GM12878 (cell line): ENCODE data around the gene TRIM22. TPM values are rescaled to one million over a fixed set of nuclear protein-coding genes. Genes with fewer than 3 reads are reported as not detected.

Source experiments
- ATAC-seq: fragments of 200-7000 bp; cut with Tn5 transposase; 3 replicates; pipeline ENCODE4 v1.9.1; 2020; ENCODE audit warnings: mild to moderate bottlenecking, moderate library complexity
- BruUV-seq: library from RNA; stranded (reverse); fragments of 400-500 nt; replicated peaks from 2 replicates; lab custom pipeline; 2021; lab: Mats Ljungman, UMichigan
- CTCF ChIA-PET: fragments of 300-600 bp; sonication (Branson Sonifier 250); formaldehyde crosslinking; extraction: SDS; loops from one replicate; lab custom pipeline; 2021; ENCODE audit warnings: inconsistent platforms; lab: Yijun Ruan, JAX
- POLR2A ChIA-PET: fragments of 350-600 bp; formaldehyde crosslinking; extraction: SDS; loops from one replicate; lab custom pipeline; 2021; ENCODE audit warnings: inconsistent platforms; lab: Charles Lee
- RAD21 ChIA-PET: fragments of 300-600 bp; sonication (Branson Sonifier 250); formaldehyde crosslinking; loops from one replicate; lab custom pipeline; 2023; ENCODE audit warnings: antibody characterized with exemption; ENCODE audit not compliant: unreplicated experiment; lab: Charles Lee
- SMC1A ChIA-PET: fragments of 300-600 bp; sonication (Branson Sonifier 250); formaldehyde crosslinking; loops from one replicate; lab custom pipeline; 2023; ENCODE audit not compliant: unreplicated experiment, uncharacterized antibody; lab: Charles Lee
- DNase-seq: peaks from one replicate; pipeline ENCODE4 v3.0.0-alpha.2; 2011; ENCODE audit warnings: low read depth, low spot score
- FAIRE-seq: peaks from 3 replicates; lab custom pipeline; 2011; peaks lifted over from hg19 to GRCh38; lab: Jason Lieb, UNC
- H2AFZ ChIP-seq: 2 replicates; pipeline ENCODE4 v1.6.0; 2011; ENCODE audit warnings: low read depth, low read length, control low read depth; ENCODE audit not compliant: control insufficient read depth
- H3K27ac ChIP-seq: 2 replicates; pipeline ENCODE4 v1.5.1; 2011; ENCODE audit warnings: control low read depth; ENCODE audit not compliant: control insufficient read depth, insufficient read depth
- H3K27me3 ChIP-seq, 2 experiments: replicated peaks in 1 of 2; 2 replicates each; pipeline versions ENCODE4 v1.6.0 to v1.6.1; 2011; ENCODE audit warnings: low read length in 1 of 2; ENCODE audit not compliant: control insufficient read depth in 2 of 2, insufficient read depth in 2 of 2
- H3K36me3 ChIP-seq, 2 experiments: 2 replicates each; pipeline ENCODE4 v1.5.1; 2011; ENCODE audit warnings: low read length in 1 of 2; ENCODE audit not compliant: control insufficient read depth in 2 of 2, insufficient read depth in 2 of 2
- H3K4me1 ChIP-seq: 2 replicates; pipeline ENCODE4 v1.6.1; 2011; ENCODE audit warnings: mild to moderate bottlenecking, low read length, moderate library complexity, mixed read lengths; ENCODE audit not compliant: control insufficient read depth, insufficient read depth
- H3K4me2 ChIP-seq: 2 replicates; pipeline ENCODE4 v1.6.0; 2011; ENCODE audit warnings: control low read depth; ENCODE audit not compliant: control insufficient read depth, insufficient read depth
- H3K4me3 ChIP-seq: fragments of 200-600 bp; sonication (generic); 2 replicates; pipeline ENCODE4 v1.5.1; 2016
- H3K79me2 ChIP-seq: 2 replicates; pipeline ENCODE4 v1.6.0; 2011; ENCODE audit warnings: low read length; ENCODE audit not compliant: control insufficient read depth, insufficient read depth
- H3K9ac ChIP-seq: 2 replicates; pipeline ENCODE4 v1.8.0; 2011; ENCODE audit warnings: low read length, control low read depth, mixed read lengths; ENCODE audit not compliant: control insufficient read depth, insufficient read depth
- H3K9me3 ChIP-seq: replicated peaks from 3 replicates; pipeline ENCODE4 v1.5.1; 2011; ENCODE audit warnings: mild to moderate bottlenecking, low read length; ENCODE audit not compliant: control insufficient read depth, insufficient read depth
- H4K20me1 ChIP-seq: 2 replicates; pipeline ENCODE4 v1.6.0; 2011; ENCODE audit not compliant: control insufficient read depth, insufficient read depth
- CHD2 ChIP-seq: IDR thresholded peaks from 2 replicates; pipeline ENCODE4 v1.6.1; 2011; ENCODE audit warnings: low read depth, low read length, improper control_type of control experiment, borderline replicate concordance
- EZH2 ChIP-seq: IDR thresholded peaks from 2 replicates; pipeline ENCODE4 v1.6.1; 2012; ENCODE audit warnings: low read depth, mild to moderate bottlenecking, control low read depth, inconsistent platforms, low read length, borderline replicate concordance; ENCODE audit not compliant: control insufficient read depth
- IRF4 ChIP-seq: IDR thresholded peaks from 2 replicates; pipeline ENCODE4 v1.6.1; 2011; ENCODE audit warnings: low read depth, low read length
- NBN ChIP-seq: fragments of 450-650 bp; IDR thresholded peaks from 2 replicates; pipeline ENCODE4 v1.6.1; 2016
- NFIC ChIP-seq: IDR thresholded peaks from 2 replicates; pipeline ENCODE4 v1.6.1; 2012; ENCODE audit warnings: low read depth, mild to moderate bottlenecking, inconsistent platforms, low read length, moderate library complexity
- PBX3 ChIP-seq: IDR thresholded peaks from 2 replicates; pipeline ENCODE4 v1.6.1; 2011; ENCODE audit warnings: mild to moderate bottlenecking, low read depth, low read length, moderate library complexity; ENCODE audit not compliant: insufficient replicate concordance
- PML ChIP-seq: IDR thresholded peaks from 2 replicates; pipeline ENCODE4 v1.6.1; 2012; ENCODE audit warnings: low read length, inconsistent platforms
- WGBS: methylation state at CpG from one replicate; pipeline ENCODE4 v1.1.6; 2016; ENCODE audit warnings: low lambda C conversion rate; ENCODE audit not compliant: insufficient replicate concordance, insufficient coverage; ENCODE audit errors: missing lambda C conversion rate; 5-methylcytosine and 5-hydroxymethylcytosine counted together
- in situ Hi-C: fragments of 300-500 bp; cut with MboI; formaldehyde crosslinking; loops from 9 replicates; pipeline ENCODE4 v1.14.3; 2018; ENCODE audit warnings: mixed read lengths
- intact Hi-C: fragments of 100-400 bp; cut with micrococcal nuclease; formaldehyde crosslinking; loops from one replicate; pipeline ENCODE4 v1.14.2; 2022; ENCODE audit not compliant: unreplicated experiment
- polyA plus RNA-seq, 11 experiments: library from polyadenylated mRNA; depleted of rRNA in 4 of 11; unstranded in 6 of 11; stranded (reverse) in 5 of 11; fragments of >200 nt; fragmentation: Nextera tagmentation in 4 of 11; fragmentation: Illumina TruSeq in 1 of 11; extraction: Ambion mirVana in 4 of 11; extraction: Trizol in 1 of 11; gene quantifications; 1 replicate in 1 of 11; 2 replicates in 10 of 11; pipeline versions ENCODE4 v1.2.1 to v1.2.3, GENCODE V29; 2011 to 2016; ENCODE audit warnings: inconsistent platforms in 2 of 11, missing spikeins in 2 of 11, low read depth in 1 of 11
- total RNA-seq, 4 experiments: library from RNA; depleted of rRNA in 3 of 4; stranded (reverse); fragments of >200 nt in 3 of 4; fragmentation: Illumina TruSeq in 1 of 4; extraction: Trizol in 1 of 4; gene quantifications; 2 replicates each; pipeline versions ENCODE4 v1.2.1 to v1.2.3, GENCODE V29; 2013 to 2021

TRIM22 gene
- total and polyA plus RNA-seq, 10 of the 15 experiments (the other 5 are each of a cell fraction or from before 2014, with no cell fraction given) = 116 to 485 (median 204) TPM

- TF ChIP-seq NBN (no peak), CHD2 (no peak), NFIC (no peak), PML (no peak)
- H3K79me2 ChIP-seq = no peaks in the 10 kb centered on the region
- H3K9me3 ChIP-seq = no peaks in the 10 kb centered on the region; the same call in 2 of the 3 replicates
- WGBS = 97% methylated on average over 5 of the region's 5 CpGs
- no peaks in the 10 kb centered on the region for H3K4me1 ChIP-seq
- intact Hi-C loops = no loop called here
- no peak overlapping the region for H2AFZ ChIP-seq
- BruUV-seq = no TSS peak
- RAD21 ChIA-PET = no interaction called here
- no peak overlapping the region for H3K4me2 ChIP-seq
- H4K20me1 ChIP-seq = no peaks in the 10 kb centered on the region
- no peak overlapping the region for H3K9ac ChIP-seq
- POLR2A ChIA-PET = no interaction called here
- in situ Hi-C loops = no loop called here
- CTCF ChIA-PET = no interaction called here
- DNase-seq (no peak), FAIRE-seq (no peak), ATAC-seq (no peak)
- H3K36me3 ChIP-seq = peaks cover 0 to 4% of the 10 kb centered on the region in 2 experiments; a peak in 1 of 4 replicates
- SMC1A ChIA-PET = no interaction called here
- H3K27me3 ChIP-seq = no peaks in the 10 kb centered on the region
- no peak overlapping the region for H3K4me3 ChIP-seq
- no peak overlapping the region for H3K27ac ChIP-seq
Observed at GRCh38 chr11:5658318-5658717, 31.3 kb upstream of the TRIM22 start.

DNA sequence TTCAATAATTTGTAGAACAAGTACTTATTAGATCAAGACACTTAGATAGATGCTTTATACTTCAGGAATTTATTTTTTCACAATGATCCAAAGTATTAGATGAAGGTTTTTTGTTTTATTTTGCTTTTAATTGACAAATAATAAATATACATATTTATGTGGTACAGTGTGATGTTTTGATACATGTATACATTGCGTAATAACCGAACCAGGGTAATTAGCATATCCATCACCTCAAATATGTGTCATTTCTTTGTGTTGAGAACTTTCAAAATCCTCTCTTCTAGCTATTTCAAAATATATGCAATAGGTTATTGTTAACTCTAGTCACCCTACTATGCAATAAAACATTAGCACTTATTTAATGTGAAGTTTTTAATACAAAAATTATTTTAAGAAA, 26.1 kb upstream of the TRIM22 start:
- ATAC-seq (no peak), DNase-seq (no peak), FAIRE-seq (no peak)
- WGBS = 95% methylated on average over 2 of the region's 2 CpGs
- POLR2A ChIA-PET = interaction anchor here (0.7 kb wide), 2 partner anchors 165 to 739 kb away, joined by 3 to 5 read pairs; no protein-coding TSS in a partner anchor
- Histone ChIP-seq H3K36me3 (peaks cover 0 to 20% of the 10 kb centered on the region in 2 experiments; a peak in 3 of 4 replicates), H3K9me3 (no peaks in the 10 kb centered on the region), H3K9ac (no peak overlapping the region), H3K4me2 (no peak overlapping the region), H2AFZ (no peak overlapping the region), H3K4me1 (no peaks in the 10 kb centered on the region), H3K27me3 (no peaks in the 10 kb centered on the region), H3K27ac (no peak overlapping the region), H3K4me3 (no peak overlapping the region), H3K79me2 (no peaks in the 10 kb centered on the region), H4K20me1 (no peaks in the 10 kb centered on the region)
- no TSS peak for BruUV-seq
- in situ Hi-C loops = no loop called here
- intact Hi-C loops = no loop called here
- RAD21 ChIA-PET = interaction anchor here (0.8 kb wide), 1 partner anchor 15 kb away, joined by 3 read pairs; no protein-coding TSS in a partner anchor
- no peak for TF ChIP-seq IRF4
- no peak for TF ChIP-seq EZH2
- TF ChIP-seq PBX3 = no peak
- CTCF ChIA-PET = no interaction called here
- SMC1A ChIA-PET = interaction anchor here (1.5 to 2.5 kb wide), 2 partner anchors 7 to 15 kb away, joined by 3 to 10 read pairs; no protein-coding TSS in a partner anchor
